Stimulated activated CD8-positive, alpha-beta memory T cell treated with anti-CD3 and anti-CD28 coated beads, Interleukin-4, amount 100 ng/mL, for 4 hours (primary cell): Measurements from ENCODE around the gene XRRA1.

Experiments used
- DNase-seq, 2 donors: peaks; one replicate each; pipeline ENCODE4 v3.0.0-alpha.2; 2020; ENCODE audit warnings: low read depth in 2 of 2, low spot score in 1 of 2

The XRRA1 gene

GRCh38 chr11:74952752-74953151, 3.9 kb upstream of the XRRA1 start:
- no peak for DNase-seq

- DNase-seq, result no peak
These were observed 2.3 kb upstream of the XRRA1 start for GRCh38 chr11:74951226-74951625.

- no peak for DNase-seq
These were observed 1.6 kb upstream of the XRRA1 start for GRCh38 chr11:74950374-74950969.

GRCh38 chr11:74949753-74950137, 854 bp upstream of the XRRA1 start:
- DNase-seq, result no peak

GRCh38 chr11:74948546-74948897, 369 bp downstream of the XRRA1 start:
- no peak for DNase-seq

- no peak for DNase-seq
These were observed 6.7 kb downstream of the XRRA1 start for GRCh38 chr11:74942073-74942759.

- DNase-seq, result no peak
These were observed 7.4 kb downstream of the XRRA1 start for GRCh38 chr11:74941492-74941891.

GRCh38 chr11:74937696-74938475, 11.0 kb downstream of the XRRA1 start:
- DNase-seq, result no peak

- DNase-seq, result no peak
These were observed 11.9 kb downstream of the XRRA1 start for GRCh38 chr11:74936976-74937375.

GRCh38 chr11:74936087-74936486, 12.8 kb downstream of the XRRA1 start:
- DNase-seq, result no peak

GRCh38 chr11:74935285-74935684, 13.6 kb downstream of the XRRA1 start:
- no peak for DNase-seq

GRCh38 chr11:74933765-74934164, 15.1 kb downstream of the XRRA1 start:
- no peak for DNase-seq

- no peak for DNase-seq
These were observed 16.1 kb downstream of the XRRA1 start for GRCh38 chr11:74932797-74933196.

GRCh38 chr11:74932169-74932568, 16.7 kb downstream of the XRRA1 start:
- no peak for DNase-seq

GRCh38 chr11:74929431-74930363, 19.2 kb downstream of the XRRA1 start:
- peak; percentile 16 to 40 for DNase-seq

GRCh38 chr11:74927496-74927895, 21.4 kb downstream of the XRRA1 start:
- DNase-seq, result no peak

- no peak for DNase-seq
These were observed 22.4 kb downstream of the XRRA1 start for GRCh38 chr11:74926304-74927030.

GRCh38 chr11:74925281-74925680, 23.6 kb downstream of the XRRA1 start:
- DNase-seq, result no peak

- DNase-seq, result no peak
These were observed 25.8 kb downstream of the XRRA1 start for GRCh38 chr11:74923125-74923524.

GRCh38 chr11:74909812-74910211, 39.1 kb downstream of the XRRA1 start:
- no peak for DNase-seq

- no peak for DNase-seq
These were observed 39.5 kb downstream of the XRRA1 start for GRCh38 chr11:74909385-74909784.
